Stimulated activated CD8-positive, alpha-beta memory T cell treated with anti-CD3 and anti-CD28 coated beads, Interleukin-4, amount 100 ng/mL, for 1 hour (primary cell): ENCODE data around the gene DGKG.

ENCODE experiments used
- DNase-seq, 2 donors: peaks; one replicate each; pipeline ENCODE4 v3.0.0-alpha.2; 2020; ENCODE audit warnings: low read depth in 2 of 2, low spot score in 1 of 2

The DGKG gene

GRCh38 chr3:186213946-186214345 is 148.1 kb downstream of the DGKG start:
- DNase-seq, result no peak

DNA sequence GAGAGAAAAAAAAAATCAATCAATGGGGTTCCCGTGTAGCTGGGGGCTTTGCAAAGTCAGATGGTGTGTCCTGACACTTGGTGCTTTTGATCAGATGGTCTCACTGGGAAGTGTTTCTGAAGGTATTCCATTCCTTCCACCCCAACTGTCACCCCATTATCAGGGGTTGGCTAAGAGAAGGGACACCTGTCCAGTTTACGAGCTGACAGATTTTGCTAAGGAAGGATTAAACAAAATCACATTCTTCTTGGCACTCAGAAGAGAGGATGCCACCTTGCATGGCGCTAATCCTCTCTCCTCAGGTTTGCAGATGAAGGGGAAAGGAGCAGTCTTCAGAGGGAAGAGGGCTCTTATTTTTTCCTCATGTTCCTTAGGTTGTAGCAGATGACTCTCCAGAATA is 149.4 kb downstream of the DGKG start:
- DNase-seq, result no peak

DNA sequence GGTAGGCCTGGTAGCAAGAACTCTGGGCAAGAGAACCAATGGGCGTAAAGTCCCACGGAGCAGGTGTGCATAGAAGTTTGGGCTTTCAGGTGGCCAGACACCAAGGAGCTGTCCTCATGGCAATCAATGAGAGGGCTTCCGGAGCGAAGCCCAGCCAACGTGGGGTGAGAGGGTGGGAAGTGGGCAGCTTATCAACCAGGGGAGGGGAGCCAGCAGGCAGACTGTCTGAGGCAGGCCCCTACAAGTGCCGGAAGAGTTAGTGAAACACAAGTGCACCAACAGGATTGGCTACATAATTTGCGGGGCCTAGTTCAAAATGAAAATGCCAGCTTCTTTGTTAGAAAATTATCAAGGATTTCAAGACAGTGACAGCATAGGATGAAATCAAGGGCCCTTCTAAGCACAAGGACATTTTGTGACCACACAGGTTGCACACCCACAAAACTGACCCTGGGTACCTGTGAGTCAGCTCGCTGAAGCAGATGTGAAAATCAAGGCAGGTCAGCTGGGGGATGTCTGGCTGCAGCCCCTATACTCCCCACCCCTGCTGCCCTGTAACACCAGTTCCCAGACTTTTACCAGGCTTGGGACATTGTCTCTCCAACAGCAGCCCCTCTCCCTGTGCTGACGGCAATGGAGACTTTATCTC is 151.1 kb downstream of the DGKG start:
- DNase-seq, result no peak

GRCh38 chr3:186209810-186210752 is 152.0 kb downstream of the DGKG start:
- DNase-seq, result no peak

GRCh38 chr3:186208296-186208989 is 153.6 kb downstream of the DGKG start:
- no peak for DNase-seq

- DNase-seq, result no peak
Measured at GRCh38 chr3:186207515-186207914, 154.5 kb downstream of the DGKG start.

DNA sequence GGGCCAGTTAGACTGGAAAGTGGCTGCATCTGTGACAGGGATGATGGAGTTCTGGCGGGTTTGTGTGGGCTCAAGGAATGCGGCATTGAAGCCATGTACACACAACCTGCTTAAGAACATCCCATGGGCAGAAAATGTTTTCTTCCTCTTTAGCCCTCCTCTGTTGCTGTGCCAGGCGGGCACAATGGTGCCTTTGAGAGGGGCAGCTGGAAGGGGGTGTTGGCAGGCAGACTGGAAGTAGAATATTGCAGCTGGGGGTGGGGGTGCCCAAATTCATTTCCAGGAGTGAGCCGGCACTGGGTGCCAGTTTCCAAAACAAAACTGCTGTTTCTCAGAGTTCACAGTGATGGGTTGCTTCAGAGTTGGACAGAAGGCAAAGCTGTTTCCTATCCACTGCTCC is 161.3 kb downstream of the DGKG start:
- DNase-seq, result no peak

GRCh38 chr3:186198442-186198841 is 163.6 kb downstream of the DGKG start:
- DNase-seq, result no peak

DNA sequence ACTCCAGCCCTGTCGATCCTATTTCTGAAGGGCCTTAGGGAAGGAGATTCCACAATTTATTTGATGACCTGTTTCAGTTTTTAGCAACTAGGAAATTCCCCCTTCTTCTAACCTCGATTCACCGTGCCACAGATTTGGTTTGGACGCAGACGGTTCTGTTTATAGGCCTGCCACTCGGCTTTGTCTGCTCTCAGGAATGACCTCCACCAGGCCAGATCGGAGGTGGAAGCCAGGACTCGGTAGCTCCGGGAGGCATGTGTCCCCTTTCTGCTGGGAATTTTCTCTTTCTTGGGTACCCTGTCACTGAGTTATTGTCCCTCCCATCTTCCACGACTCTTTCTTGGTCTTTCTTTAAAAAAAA is 167.6 kb downstream of the DGKG start:
- DNase-seq, result no peak

DNA sequence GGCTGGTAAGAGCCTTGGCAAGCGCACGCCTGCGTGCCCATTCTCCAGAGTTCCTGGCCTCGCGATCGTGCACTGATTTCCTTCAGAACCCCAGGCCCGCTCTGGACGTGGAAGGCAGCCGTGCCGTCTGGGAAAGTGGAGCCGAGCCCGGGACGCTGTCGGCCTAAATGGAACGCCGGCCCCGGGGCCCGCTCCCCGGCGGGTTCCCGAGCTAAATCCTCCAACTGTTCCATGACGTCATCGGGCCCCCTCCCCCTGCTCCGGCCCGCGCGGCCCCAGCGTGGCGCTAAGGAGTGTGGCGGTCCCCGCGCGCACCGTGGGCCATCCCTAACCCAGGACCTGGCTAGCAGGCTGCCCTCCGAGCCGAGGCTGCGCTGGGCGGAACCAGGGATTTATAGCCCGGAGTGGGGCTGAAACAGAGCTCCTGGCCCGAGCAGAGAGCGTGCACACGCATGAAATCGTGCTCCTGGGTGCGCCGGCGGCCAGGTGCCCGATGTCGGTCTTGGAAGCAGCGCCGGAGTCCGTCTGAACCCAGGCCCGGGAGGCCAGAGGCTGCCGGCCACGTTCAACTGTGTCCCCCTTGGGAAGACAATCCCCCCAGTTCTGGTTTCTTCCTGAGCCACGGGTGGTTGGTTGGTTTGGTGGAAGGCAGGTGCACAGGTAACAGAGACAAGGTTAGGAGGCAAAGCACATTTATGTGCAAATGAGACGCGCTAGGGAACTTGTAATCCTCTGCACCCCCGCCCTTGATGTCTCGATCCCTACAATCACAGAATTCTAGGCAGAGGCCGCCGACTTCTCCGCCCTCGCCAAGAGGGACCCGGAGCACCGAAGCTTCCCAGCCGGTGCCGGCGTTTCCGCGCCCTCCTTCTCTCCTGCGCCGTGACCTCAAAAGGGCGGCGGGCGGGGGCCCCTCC is 168.2 kb downstream of the DGKG start:
- no peak for DNase-seq

DNA sequence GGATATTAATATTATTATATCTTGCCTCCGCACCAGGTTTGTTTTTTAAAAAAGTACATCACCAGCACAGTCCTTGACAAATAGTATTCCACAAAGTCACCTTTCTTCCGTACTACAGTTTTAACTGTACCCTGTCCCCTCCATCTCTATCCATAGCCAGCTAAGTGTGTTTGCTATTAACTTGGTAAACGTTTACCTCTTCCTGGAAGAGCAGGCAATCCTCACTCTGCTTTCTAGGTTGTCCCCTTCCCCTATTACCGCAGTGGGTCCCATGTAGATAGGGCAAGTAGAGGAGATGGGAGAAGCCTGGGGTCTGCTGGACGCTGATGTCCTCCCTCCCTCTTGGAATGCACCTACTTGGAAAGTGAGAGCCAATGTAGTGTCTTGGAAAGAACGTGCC is 169.2 kb downstream of the DGKG start:
- no peak for DNase-seq

DNA sequence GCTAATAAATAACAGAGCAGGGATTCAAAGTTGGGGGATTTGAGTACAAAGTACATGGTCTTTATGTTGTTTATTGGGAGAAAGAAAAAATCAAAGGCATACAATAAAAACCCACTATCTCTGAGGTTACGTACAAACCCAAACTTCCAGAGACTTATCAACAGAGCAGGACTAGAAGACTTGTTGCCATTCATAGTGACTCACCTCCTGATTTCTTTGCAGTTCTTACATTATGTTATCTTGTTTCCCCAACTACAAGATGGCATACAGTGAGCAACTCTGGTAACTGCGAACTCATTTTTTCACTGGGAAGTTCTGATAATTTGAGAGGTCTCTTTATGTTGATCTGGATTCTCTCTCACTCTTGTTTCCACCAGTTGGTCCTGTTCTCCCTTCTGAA is 172.5 kb downstream of the DGKG start:
- no peak for DNase-seq

GRCh38 chr3:186187401-186188275 is 174.4 kb downstream of the DGKG start:
- no peak for DNase-seq

DNA sequence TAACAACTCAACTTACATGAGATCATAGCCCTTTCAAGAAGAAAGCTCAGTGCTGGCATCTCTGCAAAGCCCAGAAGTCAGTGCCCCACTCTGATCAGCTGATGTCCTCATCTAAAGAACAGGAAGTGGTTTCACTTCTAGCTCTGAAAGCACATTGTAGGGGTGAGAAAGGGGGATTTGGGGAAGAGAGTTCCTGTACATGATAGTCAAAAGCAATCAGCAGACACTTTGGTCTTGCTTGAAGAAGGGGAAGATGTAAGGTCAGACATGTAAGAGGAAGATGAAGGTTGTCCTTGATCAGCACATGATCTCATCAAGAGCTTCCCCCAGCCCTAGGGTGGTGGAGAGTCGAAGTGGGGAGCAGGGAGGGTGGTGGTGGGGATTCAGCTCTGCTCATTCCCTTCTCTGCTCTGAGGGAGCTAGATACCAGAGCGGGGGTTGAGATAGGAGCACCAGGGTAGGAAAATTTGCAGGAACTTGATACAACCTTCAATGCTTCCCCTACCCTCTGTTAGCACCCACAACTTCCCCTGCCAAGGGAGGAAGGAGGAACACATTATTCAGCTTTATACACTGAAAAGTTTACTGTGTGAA is 176.7 kb downstream of the DGKG start:
- DNase-seq, result no peak

DNA sequence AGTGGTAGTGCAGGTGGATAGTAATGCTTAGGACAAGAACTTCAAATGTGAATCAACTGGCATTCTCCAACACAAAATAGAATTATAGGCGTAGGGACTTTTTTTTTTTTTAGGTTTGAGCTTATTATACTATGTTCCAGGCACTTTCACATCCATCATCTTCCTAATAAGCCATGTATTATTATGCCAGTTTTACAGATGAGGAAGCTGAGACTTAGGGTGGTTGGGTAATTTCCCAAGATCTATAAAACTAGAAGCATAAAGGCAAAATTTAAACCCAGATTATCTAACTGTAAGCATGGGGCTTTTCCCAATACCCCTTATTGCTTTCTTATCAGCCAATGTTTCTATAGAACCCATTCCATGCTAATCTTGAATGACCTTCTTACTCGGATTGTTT is 178.0 kb downstream of the DGKG start:
- no peak for DNase-seq

DNA sequence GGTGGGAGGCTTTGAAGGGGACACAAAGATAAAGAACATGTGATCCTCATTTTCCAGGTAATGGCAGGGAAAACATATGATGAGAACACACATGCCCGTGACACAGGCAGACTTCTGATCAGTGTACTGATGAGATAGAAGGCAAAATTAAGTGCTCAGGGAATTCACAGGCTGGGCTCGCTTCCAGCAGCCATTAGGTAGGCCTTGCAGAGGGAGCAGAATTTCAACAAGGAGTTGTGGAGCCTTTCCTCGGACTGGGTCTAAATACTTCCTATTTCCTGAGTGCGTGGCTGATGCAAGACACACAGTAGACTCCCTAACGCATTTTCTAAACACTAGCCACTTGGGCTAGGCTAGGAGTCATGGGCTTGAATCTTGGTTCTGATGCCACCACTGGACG is 179.2 kb downstream of the DGKG start:
- no peak for DNase-seq

GRCh38 chr3:186181901-186182300 is 180.1 kb downstream of the DGKG start:
- DNase-seq, result no peak

DNA sequence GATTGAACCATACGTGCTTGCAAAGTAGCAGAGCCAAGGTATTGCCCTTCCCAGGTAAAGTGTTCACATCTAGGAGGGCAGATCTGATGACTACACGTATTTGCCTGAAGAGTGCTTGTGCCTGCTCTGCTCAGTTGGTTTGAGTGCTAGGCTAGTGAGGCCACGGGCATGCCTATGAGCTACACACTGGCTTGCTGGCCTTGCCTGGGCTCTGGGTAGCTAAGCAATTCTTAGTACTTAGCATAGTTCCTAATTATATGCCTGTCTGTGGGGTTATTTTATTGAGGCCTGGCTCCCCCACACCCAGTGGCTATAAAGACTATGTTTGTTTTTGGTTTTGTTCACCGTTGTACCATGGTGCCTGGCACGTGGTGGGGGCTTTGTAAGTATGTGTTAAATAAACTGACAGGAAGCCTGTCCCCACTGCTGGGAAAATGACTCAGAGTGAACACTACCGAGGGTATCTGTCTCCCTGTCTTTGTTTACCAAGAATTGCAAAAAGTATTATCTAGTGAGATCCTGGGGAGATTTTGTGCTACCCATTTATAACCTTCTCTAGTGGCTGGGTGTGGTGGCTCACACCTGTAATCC is 181.0 kb downstream of the DGKG start:
- DNase-seq, result no peak

DNA sequence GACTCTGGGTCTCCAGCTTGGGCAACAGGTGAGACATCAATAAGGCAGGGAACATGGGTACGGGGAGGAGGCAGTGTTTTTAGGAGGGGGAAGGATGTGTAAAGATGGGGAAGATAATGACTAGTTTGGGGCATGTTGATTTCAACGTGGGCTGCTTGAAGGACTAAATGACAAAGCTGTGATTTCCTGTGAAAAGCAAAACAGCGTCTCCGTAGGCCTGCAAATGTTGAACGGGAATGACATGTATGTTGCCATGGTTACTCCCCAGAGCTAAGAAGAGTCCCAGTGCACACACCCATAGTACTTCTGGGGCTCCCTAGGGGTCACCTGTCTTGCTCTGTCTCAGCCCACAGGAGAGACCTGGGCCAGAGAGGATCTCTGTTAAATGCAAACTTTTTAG is 181.9 kb downstream of the DGKG start:
- DNase-seq, result no peak
